Activated CD4-positive, alpha-beta T cell treated with anti-CD3 and anti-CD28 coated beads, Interleukin-2, amount 50 U/mL, for 1 hour (primary cell): ENCODE data around the gene SMPD3.

ENCODE experiments used
- DNase-seq: peaks from one replicate; pipeline ENCODE4 v3.0.0-alpha.2; 2020

The SMPD3 gene

GRCh38 chr16:68351463-68351862, 96.8 kb downstream of the SMPD3 start:
- DNase-seq, result no peak

GRCh38 chr16:68350813-68351350, 97.4 kb downstream of the SMPD3 start:
- no peak for DNase-seq

GRCh38 chr16:68349838-68350410, 98.4 kb downstream of the SMPD3 start:
- no peak for DNase-seq

GRCh38 chr16:68348639-68349445, 99.5 kb downstream of the SMPD3 start:
- DNase-seq, result no peak

GRCh38 chr16:68347605-68348004, 100.7 kb downstream of the SMPD3 start:
- DNase-seq, result no peak

GRCh38 chr16:68346892-68347480, 101.3 kb downstream of the SMPD3 start:
- no peak for DNase-seq

GRCh38 chr16:68345958-68346635, 102.2 kb downstream of the SMPD3 start:
- no peak for DNase-seq

- no peak for DNase-seq
These were observed 102.9 kb downstream of the SMPD3 start for GRCh38 chr16:68345351-68345810.

- DNase-seq, result no peak
These were observed 104.1 kb downstream of the SMPD3 start for GRCh38 chr16:68344252-68344651.

GRCh38 chr16:68343137-68343536, 105.2 kb downstream of the SMPD3 start:
- no peak for DNase-seq

GRCh38 chr16:68342620-68343019, 105.7 kb downstream of the SMPD3 start:
- no peak for DNase-seq

- DNase-seq, result no peak
These were observed 109.1 kb downstream of the SMPD3 start for GRCh38 chr16:68339214-68339613.

- DNase-seq, result no peak
These were observed 109.8 kb downstream of the SMPD3 start for GRCh38 chr16:68338326-68339119.

- no peak for DNase-seq
These were observed 113.1 kb downstream of the SMPD3 start for GRCh38 chr16:68335175-68335574.

GRCh38 chr16:68332411-68333121, 115.7 kb downstream of the SMPD3 start:
- no peak for DNase-seq

- DNase-seq, result no peak
These were observed 116.4 kb downstream of the SMPD3 start for GRCh38 chr16:68331879-68332410.

- DNase-seq, result no peak
These were observed 119.4 kb downstream of the SMPD3 start for GRCh38 chr16:68328860-68329390.

GRCh38 chr16:68328151-68328859, 120.0 kb downstream of the SMPD3 start:
- peak; percentile 76 for DNase-seq

GRCh38 chr16:68324780-68325357, 123.4 kb downstream of the SMPD3 start:
- no peak for DNase-seq

- DNase-seq, result no peak
These were observed 124.0 kb downstream of the SMPD3 start for GRCh38 chr16:68324336-68324735.
